HG02970 (cell line): ENCODE data around the gene NKX6-2.

Experiments
- ATAC-seq: cut with Tn5 transposase; IDR thresholded peaks from one replicate; pipeline ENCODE4 v1.9.1; 2021; ENCODE audit warnings: mild to moderate bottlenecking, moderate library complexity, moderate number of reproducible peaks; ENCODE audit not compliant: unreplicated experiment, low FRiP score

The NKX6-2 gene

GRCh38 chr10:132762267-132762666 lies 23.7 kb downstream of the NKX6-2 start:
- ATAC-seq: no peak

GRCh38 chr10:132761395-132762060 lies 24.4 kb downstream of the NKX6-2 start:
- no peak for ATAC-seq

GRCh38 chr10:132758865-132759264 lies 27.1 kb downstream of the NKX6-2 start:
- no peak for ATAC-seq

- no peak for ATAC-seq
Measured at GRCh38 chr10:132757171-132757570, 28.8 kb downstream of the NKX6-2 start.

- ATAC-seq: no peak
Measured at GRCh38 chr10:132756591-132756990, 29.4 kb downstream of the NKX6-2 start.

GRCh38 chr10:132755166-132755711 lies 30.7 kb downstream of the NKX6-2 start:
- no peak for ATAC-seq

- no peak for ATAC-seq
Measured at GRCh38 chr10:132754071-132754470, 31.9 kb downstream of the NKX6-2 start.

- no peak for ATAC-seq
Measured at GRCh38 chr10:132753596-132753995, 32.4 kb downstream of the NKX6-2 start.

- ATAC-seq: no peak
Measured at GRCh38 chr10:132752961-132753360, 33.0 kb downstream of the NKX6-2 start.

- no peak for ATAC-seq
Measured at GRCh38 chr10:132752378-132752777, 33.6 kb downstream of the NKX6-2 start.

- no peak for ATAC-seq
Measured at GRCh38 chr10:132750936-132751335, 35.0 kb downstream of the NKX6-2 start.

GRCh38 chr10:132749371-132749795 lies 36.6 kb downstream of the NKX6-2 start:
- no peak for ATAC-seq

GRCh38 chr10:132748545-132749370 lies 37.2 kb downstream of the NKX6-2 start:
- no peak for ATAC-seq

- ATAC-seq: no peak
Measured at GRCh38 chr10:132748135-132748534, 37.8 kb downstream of the NKX6-2 start.

GRCh38 chr10:132746801-132747625 lies 38.9 kb downstream of the NKX6-2 start:
- ATAC-seq: no peak

- no peak for ATAC-seq
Measured at GRCh38 chr10:132746386-132746785, 39.6 kb downstream of the NKX6-2 start.

GRCh38 chr10:132745971-132746370 lies 40.0 kb downstream of the NKX6-2 start:
- no peak for ATAC-seq

GRCh38 chr10:132745511-132745910 lies 40.4 kb downstream of the NKX6-2 start:
- no peak for ATAC-seq

- no peak for ATAC-seq
Measured at GRCh38 chr10:132744839-132745238, 41.1 kb downstream of the NKX6-2 start.

- no peak for ATAC-seq
Measured at GRCh38 chr10:132743925-132744490, 41.9 kb downstream of the NKX6-2 start.
